Esophagus squamous epithelium (tissue), 4 donors: ENCODE results near the gene CORIN.

Experiments
- POLR2A ChIP-seq, 4 donors: fragments of 450-650 bp; IDR thresholded peaks; one replicate each; pipeline ENCODE4 v1.6.1; 2017; ENCODE audit warnings: antibody characterized with exemption in 4 of 4, mild to moderate bottlenecking in 4 of 4, moderate library complexity in 3 of 4
- TF ChIP-seq, protein P1 (sequence below), 6 experiments: fragments of 450-650 bp in 4 of 6; fragments of 200-600 bp in 2 of 6; sonication (generic) in 2 of 6; IDR thresholded peaks; one replicate each; pipeline ENCODE4 v1.5.1; 2016 to 2019; ENCODE audit warnings: antibody characterized with exemption in 6 of 6, mild to moderate bottlenecking in 4 of 6, moderate library complexity in 4 of 6

DNA sequence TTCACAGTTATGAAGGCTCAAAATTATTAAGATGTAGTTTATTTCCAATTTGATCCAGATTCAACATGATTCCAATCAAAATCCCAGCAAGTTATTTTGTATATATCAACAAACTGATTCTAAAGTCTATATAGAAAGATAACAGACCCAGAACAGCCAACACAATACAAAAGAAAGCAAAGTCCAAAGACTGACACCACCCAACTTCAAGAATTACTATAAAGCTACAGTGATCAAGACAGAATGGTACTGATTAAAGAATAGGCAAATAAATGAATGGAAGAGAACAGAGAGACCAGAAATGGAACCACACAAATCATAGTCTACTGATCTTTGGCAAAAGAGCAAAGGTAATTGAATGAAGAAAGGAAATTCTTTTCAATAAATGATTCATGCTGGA, 41.6 kb upstream of the CORIN start:
- TF ChIP-seq, protein P1, sequence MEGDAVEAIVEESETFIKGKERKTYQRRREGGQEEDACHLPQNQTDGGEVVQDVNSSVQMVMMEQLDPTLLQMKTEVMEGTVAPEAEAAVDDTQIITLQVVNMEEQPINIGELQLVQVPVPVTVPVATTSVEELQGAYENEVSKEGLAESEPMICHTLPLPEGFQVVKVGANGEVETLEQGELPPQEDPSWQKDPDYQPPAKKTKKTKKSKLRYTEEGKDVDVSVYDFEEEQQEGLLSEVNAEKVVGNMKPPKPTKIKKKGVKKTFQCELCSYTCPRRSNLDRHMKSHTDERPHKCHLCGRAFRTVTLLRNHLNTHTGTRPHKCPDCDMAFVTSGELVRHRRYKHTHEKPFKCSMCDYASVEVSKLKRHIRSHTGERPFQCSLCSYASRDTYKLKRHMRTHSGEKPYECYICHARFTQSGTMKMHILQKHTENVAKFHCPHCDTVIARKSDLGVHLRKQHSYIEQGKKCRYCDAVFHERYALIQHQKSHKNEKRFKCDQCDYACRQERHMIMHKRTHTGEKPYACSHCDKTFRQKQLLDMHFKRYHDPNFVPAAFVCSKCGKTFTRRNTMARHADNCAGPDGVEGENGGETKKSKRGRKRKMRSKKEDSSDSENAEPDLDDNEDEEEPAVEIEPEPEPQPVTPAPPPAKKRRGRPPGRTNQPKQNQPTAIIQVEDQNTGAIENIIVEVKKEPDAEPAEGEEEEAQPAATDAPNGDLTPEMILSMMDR (IDR thresholded peaks at IDR 0.05) = no peak
- TF ChIP-seq POLR2A (IDR thresholded peaks at IDR 0.05) = no peak
